Measurements from ENCODE around the gene MEGF10.

The MEGF10 gene

DNA sequence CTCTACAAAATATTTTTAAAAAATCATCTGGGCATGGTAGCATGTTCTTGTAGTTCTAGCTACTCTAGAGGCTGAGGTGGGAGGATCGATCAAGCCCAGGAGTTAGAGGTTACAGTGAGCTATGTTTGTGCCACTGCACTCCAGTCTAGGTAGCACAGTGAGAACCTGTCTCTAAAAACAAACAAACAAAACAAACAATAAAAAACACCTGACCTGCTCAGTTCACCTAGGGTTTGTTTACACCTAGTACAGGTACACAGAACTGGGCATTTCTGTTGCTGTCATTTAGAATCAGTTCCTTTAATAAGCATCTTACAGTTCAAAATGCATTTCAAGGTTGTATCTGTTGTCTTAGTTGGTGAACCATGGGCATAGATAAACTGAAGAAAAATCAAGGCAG, 95.3 kb downstream of the MEGF10 start:
- no peak for TF ChIP-seq TCF12 (IDR thresholded peaks at IDR 0.05; ENCODE audit: low read depth)
- TF ChIP-seq ZBTB7A (IDR thresholded peaks at IDR 0.05; ENCODE audit: low read depth) = no peak
- no peak for TF ChIP-seq YY1 (IDR thresholded peaks at IDR 0.05; ENCODE audit: low read depth)
- no peak for TF ChIP-seq TEAD4 (IDR thresholded peaks at IDR 0.05)
- TF ChIP-seq CEBPB (IDR thresholded peaks at IDR 0.05) = no peak
- TF ChIP-seq CREB1 (IDR thresholded peaks at IDR 0.05; ENCODE audit: low read depth) = no peak
- TF ChIP-seq MAX (IDR thresholded peaks at IDR 0.05) = no peak
- TF ChIP-seq REST (IDR thresholded peaks at IDR 0.05; ENCODE audit: low read depth) = no peak
- TF ChIP-seq TAF1 (IDR thresholded peaks at IDR 0.05; ENCODE audit: low read depth) = no peak
- TF ChIP-seq EP300 (IDR thresholded peaks at IDR 0.05; ENCODE audit: borderline replicate concordance) = no peak
- TF ChIP-seq NFIC (IDR thresholded peaks at IDR 0.05) = no peak
- no peak for TF ChIP-seq EGR1 (IDR thresholded peaks at IDR 0.05)
- TF ChIP-seq, protein P1, sequence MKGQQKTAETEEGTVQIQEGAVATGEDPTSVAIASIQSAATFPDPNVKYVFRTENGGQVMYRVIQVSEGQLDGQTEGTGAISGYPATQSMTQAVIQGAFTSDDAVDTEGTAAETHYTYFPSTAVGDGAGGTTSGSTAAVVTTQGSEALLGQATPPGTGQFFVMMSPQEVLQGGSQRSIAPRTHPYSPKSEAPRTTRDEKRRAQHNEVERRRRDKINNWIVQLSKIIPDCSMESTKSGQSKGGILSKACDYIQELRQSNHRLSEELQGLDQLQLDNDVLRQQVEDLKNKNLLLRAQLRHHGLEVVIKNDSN (IDR thresholded peaks at IDR 0.05) = no peak
- TF ChIP-seq FOXM1 (IDR thresholded peaks at IDR 0.05; ENCODE audit: borderline replicate concordance, low read depth) = no peak
- no peak for TF ChIP-seq RAD21 (IDR thresholded peaks at IDR 0.05; ENCODE audit: low read depth)

DNA sequence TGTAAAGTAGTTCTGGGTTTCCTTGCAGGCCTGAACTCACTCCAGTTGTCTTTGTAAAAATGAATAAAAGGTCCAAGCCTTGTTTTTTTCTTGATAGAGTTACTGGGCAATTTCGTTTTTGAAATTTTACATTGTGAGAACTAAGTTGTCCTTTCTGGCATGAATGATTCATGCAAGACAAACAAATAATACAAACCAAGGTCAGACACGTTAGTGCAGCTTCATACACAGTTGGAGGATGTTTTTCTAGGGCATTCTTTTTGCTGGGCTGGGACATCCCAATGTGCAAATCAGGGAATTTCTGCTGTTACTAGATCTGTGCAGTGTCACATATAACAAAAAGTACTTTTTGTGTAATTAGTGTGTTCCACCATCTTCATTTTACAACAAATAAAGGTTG, 96.0 kb downstream of the MEGF10 start:
- TF ChIP-seq, protein P1 (IDR thresholded peaks at IDR 0.05) = no peak
- no peak for TF ChIP-seq MAX (IDR thresholded peaks at IDR 0.05)

DNA sequence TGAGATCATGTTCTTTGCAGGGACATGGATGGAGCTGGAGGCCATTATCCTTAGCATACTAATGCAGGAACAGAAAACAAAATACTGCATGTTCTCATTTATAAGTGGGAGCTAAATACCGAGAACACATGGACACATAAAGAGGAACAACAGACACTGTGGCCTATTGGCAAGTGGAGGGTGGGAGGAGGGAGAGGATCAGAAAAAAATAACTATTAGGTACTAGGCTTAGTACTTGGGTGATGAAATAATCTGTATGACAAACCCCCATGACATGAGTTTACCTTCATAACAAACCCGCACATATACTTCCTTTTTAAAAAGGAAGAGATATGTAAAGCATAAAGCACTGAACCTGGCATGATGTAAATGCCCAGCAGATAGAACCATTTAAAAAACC, 99.0 kb downstream of the MEGF10 start:
- TF ChIP-seq CEBPB (IDR thresholded peaks at IDR 0.05) = no peak
- TF ChIP-seq MAX (IDR thresholded peaks at IDR 0.05) = no peak
- TF ChIP-seq TEAD4 (IDR thresholded peaks at IDR 0.05) = no peak
- no peak for TF ChIP-seq YY1 (IDR thresholded peaks at IDR 0.05; ENCODE audit: low read depth)
- TF ChIP-seq EP300 (IDR thresholded peaks at IDR 0.05; ENCODE audit: borderline replicate concordance) = no peak
- TF ChIP-seq, protein P1 (IDR thresholded peaks at IDR 0.05) = no peak
- no peak for TF ChIP-seq TCF12 (IDR thresholded peaks at IDR 0.05; ENCODE audit: low read depth)
- no peak for TF ChIP-seq NFIC (IDR thresholded peaks at IDR 0.05)

GRCh38 chr5:127392762-127393161, 102.2 kb downstream of the MEGF10 start:
- TF ChIP-seq FOXM1 (IDR thresholded peaks at IDR 0.05; ENCODE audit: borderline replicate concordance, low read depth) = no peak
- TF ChIP-seq EGR1 (IDR thresholded peaks at IDR 0.05) = no peak
- no peak for TF ChIP-seq TAF1 (IDR thresholded peaks at IDR 0.05; ENCODE audit: low read depth)
- TF ChIP-seq TCF12 (IDR thresholded peaks at IDR 0.05; ENCODE audit: low read depth) = no peak
- no peak for TF ChIP-seq MAX (IDR thresholded peaks at IDR 0.05)
- no peak for TF ChIP-seq REST (IDR thresholded peaks at IDR 0.05; ENCODE audit: low read depth)
- no peak for TF ChIP-seq CEBPB (IDR thresholded peaks at IDR 0.05)
- TF ChIP-seq TEAD4 (IDR thresholded peaks at IDR 0.05) = no peak
- no peak for TF ChIP-seq YY1 (IDR thresholded peaks at IDR 0.05; ENCODE audit: low read depth)
- TF ChIP-seq CREB1 (IDR thresholded peaks at IDR 0.05; ENCODE audit: low read depth) = no peak
- TF ChIP-seq NFIC (IDR thresholded peaks at IDR 0.05) = no peak
- no peak for TF ChIP-seq EP300 (IDR thresholded peaks at IDR 0.05; ENCODE audit: borderline replicate concordance)
- no peak for TF ChIP-seq RAD21 (IDR thresholded peaks at IDR 0.05; ENCODE audit: low read depth)
- TF ChIP-seq, protein P1 (IDR thresholded peaks at IDR 0.05) = no peak
- no peak for TF ChIP-seq ZBTB7A (IDR thresholded peaks at IDR 0.05; ENCODE audit: low read depth)

- TF ChIP-seq TAF1 (IDR thresholded peaks at IDR 0.05; ENCODE audit: low read depth) (no peak), RAD21 (IDR thresholded peaks at IDR 0.05; ENCODE audit: low read depth) (no peak), FOXM1 (IDR thresholded peaks at IDR 0.05; ENCODE audit: borderline replicate concordance, low read depth) (no peak), NFIC (IDR thresholded peaks at IDR 0.05) (no peak), TEAD4 (IDR thresholded peaks at IDR 0.05) (no peak), ZBTB7A (IDR thresholded peaks at IDR 0.05; ENCODE audit: low read depth) (no peak), TCF12 (IDR thresholded peaks at IDR 0.05; ENCODE audit: low read depth) (no peak), YY1 (IDR thresholded peaks at IDR 0.05; ENCODE audit: low read depth) (no peak), EP300 (IDR thresholded peaks at IDR 0.05; ENCODE audit: borderline replicate concordance) (no peak), MAX (IDR thresholded peaks at IDR 0.05) (no peak), CEBPB (IDR thresholded peaks at IDR 0.05) (no peak), CREB1 (IDR thresholded peaks at IDR 0.05; ENCODE audit: low read depth) (no peak), EGR1 (IDR thresholded peaks at IDR 0.05) (no peak), REST (IDR thresholded peaks at IDR 0.05; ENCODE audit: low read depth) (no peak)
- TF ChIP-seq, protein P1 (IDR thresholded peaks at IDR 0.05) = no peak
Observed at GRCh38 chr5:127396490-127397155, 106.0 kb downstream of the MEGF10 start.
